GDM1 (cell line): ENCODE data around the gene SGMS1.
"Not testable (repeated sequence)": the region's sequence is repeated elsewhere in the genome, so short reads cannot be mapped to it uniquely, and the experiment has no call there.

Experiments
- DNase-seq: peaks from one replicate; lab custom pipeline; 2025; lab: John Stamatoyannopoulos, UW

Gene SGMS1

GRCh38 chr10:50623663-50624412 lies at the start of gene SGMS1:
Gene SGMS1 (minus strand): TSS chr10:50623956. CDS start chr10:50344114, 279,842 bp downstream.
- DNase-seq, result peak; percentile 77

DNA sequence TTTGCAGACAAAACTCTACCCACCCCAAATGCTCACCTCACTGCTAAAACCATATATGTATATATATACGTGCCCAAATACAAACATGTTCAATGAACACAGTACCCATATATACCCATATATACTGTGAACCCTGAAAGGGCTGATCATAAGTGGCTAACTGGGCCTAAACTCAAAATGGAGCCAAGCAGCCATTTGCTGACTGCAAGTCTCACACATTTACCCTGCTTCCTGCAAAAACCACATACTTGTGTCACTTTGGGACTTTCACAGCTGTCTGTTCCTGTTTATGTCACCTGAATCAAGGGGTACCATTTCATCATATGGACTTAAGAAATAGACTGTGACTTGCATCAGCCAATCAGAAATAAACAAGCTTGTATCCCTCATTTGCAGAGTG lies 48.4 kb upstream of the SGMS1 start:
- not testable (repeated sequence) for DNase-seq

DNA sequence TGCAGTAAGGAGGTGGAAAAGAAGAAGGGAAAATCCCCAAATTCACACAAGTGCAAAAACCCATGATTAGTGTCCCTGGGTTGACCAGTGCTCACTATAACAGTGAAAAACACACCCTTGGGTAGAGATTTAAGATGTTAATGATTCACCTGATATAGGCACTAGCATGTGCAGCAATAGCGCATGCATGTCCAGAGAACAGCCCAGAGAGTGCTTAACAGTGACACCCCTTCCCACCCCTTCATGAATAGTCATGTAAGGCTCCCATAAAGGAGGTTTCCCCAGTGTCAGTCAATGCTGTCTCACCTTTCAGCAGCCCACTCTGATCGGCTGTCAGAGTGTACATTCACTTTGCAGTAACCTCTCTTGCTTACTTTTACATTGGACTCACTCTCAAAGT lies 47.9 kb upstream of the SGMS1 start:
- DNase-seq, result not testable (repeated sequence)

GRCh38 chr10:50669957-50670356 lies 46.2 kb upstream of the SGMS1 start:
- DNase-seq, result not testable (repeated sequence)

DNA sequence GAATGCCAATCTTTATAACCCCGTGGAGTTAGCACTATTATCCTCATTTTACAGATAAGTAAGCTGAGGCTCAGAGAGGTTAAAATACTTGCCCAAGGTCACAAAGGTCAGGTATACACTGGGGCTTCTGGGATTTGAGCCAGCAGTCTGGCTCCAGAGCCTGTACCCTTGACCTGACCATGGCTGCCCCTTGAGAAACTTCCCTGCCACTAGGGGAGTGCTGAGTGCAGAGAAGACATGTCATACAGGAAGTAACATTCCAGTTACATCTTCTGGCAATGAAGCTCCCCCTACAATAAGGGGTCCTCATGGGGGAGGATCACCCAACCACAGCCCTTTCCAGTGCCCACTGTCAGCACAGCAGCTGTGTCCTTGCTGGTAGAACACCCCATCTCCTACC lies 43.6 kb upstream of the SGMS1 start:
- DNase-seq, result not testable (repeated sequence)

GRCh38 chr10:50662420-50662819 lies 38.7 kb upstream of the SGMS1 start:
- not testable (repeated sequence) for DNase-seq

DNA sequence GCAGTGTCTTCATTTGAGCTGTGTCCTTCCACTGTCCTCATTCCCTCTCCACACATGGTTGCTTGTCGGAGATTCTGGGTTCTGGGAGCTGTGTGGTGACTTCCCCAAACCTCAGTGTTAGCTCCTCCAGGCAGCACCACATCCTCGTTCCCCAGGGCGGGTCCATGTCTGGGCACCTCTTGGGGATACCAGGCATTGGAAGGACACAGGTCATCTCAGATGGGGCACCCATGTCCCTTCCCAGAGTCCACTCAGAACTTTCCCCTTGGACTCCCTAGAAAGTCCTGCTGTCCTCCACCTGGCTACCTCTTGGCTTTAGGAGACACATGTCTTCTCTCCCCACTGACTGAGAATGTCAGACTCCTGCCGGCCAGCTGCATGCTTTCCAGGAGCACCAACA lies 37.8 kb upstream of the SGMS1 start:
- DNase-seq, result not testable (repeated sequence)

GRCh38 chr10:50659865-50660730 lies 36.3 kb upstream of the SGMS1 start:
- DNase-seq, result peak; percentile 11

- not testable (repeated sequence) for DNase-seq
Observed at GRCh38 chr10:50659016-50659864, 35.5 kb upstream of the SGMS1 start.

DNA sequence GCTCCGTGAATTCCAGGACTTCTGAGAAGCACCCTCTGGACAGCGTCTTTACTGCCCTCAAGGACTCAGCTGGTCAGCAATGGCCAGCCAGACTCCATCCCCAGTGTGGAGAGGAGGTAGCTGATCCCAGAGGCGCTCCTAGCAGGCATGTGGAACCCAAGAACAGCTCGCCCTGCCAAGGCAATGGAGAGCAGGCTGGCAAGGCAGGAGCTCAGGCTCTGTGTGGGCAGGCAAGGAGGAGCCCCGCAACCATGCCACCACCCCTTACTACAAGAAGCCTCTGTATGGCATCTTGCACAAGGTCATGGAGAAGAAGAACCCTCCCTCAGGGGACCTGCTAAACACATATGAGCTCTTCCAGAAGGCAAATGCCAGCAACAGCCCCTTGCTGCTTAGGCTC lies 34.4 kb upstream of the SGMS1 start:
- DNase-seq, result no peak

GRCh38 chr10:50653758-50654157 lies 30.0 kb upstream of the SGMS1 start:
- no peak for DNase-seq

GRCh38 chr10:50653142-50653541 lies 29.4 kb upstream of the SGMS1 start:
- DNase-seq, result peak; percentile 48

- no peak for DNase-seq
Observed at GRCh38 chr10:50651808-50652207, 28.1 kb upstream of the SGMS1 start.

DNA sequence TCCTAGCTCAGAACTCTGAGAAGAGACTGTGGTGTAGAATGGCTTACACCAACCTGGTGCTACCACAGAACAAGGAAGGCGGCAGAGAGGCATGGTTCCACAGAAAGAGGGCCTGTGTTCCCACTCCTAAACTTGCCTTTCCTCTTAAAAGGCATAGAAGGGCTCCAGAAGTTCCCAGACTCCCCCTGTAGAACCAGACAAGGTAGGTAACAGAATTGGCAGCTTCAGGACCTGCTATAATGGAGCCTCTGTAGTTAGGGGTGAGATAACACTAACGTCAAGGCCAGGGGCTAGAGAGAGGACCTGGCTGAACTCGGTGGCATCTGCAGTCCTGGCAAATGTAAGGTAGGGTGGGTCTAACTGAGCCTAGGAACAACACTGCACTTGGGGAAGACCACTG lies 26.7 kb upstream of the SGMS1 start:
- DNase-seq, result no peak

GRCh38 chr10:50648935-50649227 lies 25.1 kb upstream of the SGMS1 start:
- DNase-seq, result no peak

DNA sequence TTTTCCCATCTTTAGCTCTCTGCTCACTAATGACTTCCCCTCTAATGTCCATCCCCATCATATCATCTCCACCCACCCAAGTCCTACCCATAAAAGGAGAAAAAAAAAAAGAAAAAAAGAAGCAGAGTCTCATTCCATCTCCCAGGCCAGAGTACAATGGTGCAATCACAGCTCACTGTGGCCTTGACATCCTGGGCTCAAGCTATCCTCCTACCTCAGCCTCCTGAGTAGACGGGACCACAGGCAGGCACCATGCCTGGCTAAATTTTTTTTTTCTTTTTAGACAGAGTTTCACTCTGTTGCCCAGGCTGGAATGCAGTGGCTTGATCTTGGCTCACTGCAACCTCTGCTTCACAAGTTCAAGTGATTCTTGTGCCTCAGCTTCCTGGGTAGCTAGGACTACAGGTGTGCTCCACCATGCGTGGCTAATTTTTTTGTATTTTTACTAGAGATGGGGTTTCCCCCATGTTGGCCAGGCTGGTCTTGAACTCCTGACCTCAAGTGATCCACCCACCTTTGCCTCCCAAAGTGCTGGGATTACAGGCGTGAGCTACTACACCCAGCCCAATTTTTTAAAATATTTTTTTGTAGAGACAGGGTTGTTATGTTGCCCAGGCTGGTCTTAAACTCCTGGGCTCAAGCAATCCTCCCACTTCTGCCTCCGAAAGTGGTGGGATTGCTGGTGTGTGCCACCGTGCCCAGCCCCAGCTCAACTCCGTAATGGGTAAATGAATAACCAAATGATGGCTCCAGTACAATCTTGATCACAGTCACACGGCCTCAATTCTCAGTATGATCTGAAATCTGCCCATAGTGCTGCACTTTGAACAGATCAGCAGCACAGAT lies 24.6 kb upstream of the SGMS1 start:
- DNase-seq, result no peak

GRCh38 chr10:50647350-50647749 lies 23.6 kb upstream of the SGMS1 start:
- DNase-seq, result not testable (repeated sequence)

DNA sequence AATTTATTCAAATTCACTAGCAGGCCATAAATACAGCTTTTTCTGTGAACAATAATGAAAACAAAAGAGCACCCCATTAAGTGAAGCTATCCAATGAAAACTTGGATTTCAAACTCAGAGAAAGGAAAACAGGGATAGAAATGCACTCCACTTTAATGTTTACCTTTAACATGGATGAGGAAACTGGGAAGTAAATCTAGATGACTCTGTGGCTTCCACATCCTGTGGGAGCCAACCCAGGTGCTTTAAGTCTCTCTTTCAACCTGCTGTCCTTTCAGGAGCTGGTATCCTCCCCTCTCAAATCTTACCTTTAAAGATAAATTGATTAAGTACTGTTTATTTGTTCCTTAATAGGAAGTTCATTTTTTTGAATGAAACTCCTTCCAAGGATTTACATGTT lies 21.5 kb upstream of the SGMS1 start:
- no peak for DNase-seq

DNA sequence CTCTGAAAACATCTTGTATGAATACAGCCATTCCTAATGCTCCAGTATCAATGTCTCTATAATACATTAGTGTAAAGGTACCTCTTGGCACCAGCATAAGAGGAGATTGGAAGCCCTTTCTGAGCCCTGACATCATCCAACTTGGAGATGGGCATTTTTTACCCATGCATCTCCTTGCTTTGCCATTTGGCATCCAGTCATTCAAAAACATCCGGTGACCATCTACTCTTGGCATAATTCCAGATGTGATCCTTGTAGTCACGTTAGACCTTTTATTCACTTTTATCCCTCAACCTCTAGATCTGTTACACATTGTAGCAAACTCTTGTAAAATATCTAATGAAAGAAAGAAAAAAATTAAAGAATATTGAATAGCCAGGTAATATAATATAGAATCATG lies 17.9 kb upstream of the SGMS1 start:
- DNase-seq, result no peak

GRCh38 chr10:50640238-50640637 lies 16.5 kb upstream of the SGMS1 start:
- DNase-seq, result no peak
